Osteocyte (in vitro differentiated cells): ENCODE results near the gene APAF1. TPM values are rescaled to one million over a fixed set of nuclear protein-coding genes. Genes with fewer than 3 reads are reported as not detected.
A peak's percentile ranks its signal among the peaks of the same experiment; 100 is the strongest.

Experiments
- DNase-seq: peaks from one replicate; pipeline ENCODE4 v3.0.0; 2021; ENCODE audit warnings: mixed read lengths; ENCODE audit not compliant: unreplicated experiment; ENCODE audit errors: extremely low spot score
- H3K27ac Mint-ChIP-seq: one replicate; pipeline ENCODE4 v1.8.0; 2021; ENCODE audit warnings: mild to moderate bottlenecking, mixed read lengths; ENCODE audit not compliant: unreplicated experiment
- H3K27me3 Mint-ChIP-seq: one replicate; pipeline ENCODE4 v1.8.0; 2021; ENCODE audit warnings: mixed read lengths; ENCODE audit not compliant: unreplicated experiment
- H3K36me3 Mint-ChIP-seq: one replicate; pipeline ENCODE4 v1.8.0; 2021; ENCODE audit warnings: mixed read lengths; ENCODE audit not compliant: unreplicated experiment
- H3K4me1 Mint-ChIP-seq: one replicate; pipeline ENCODE4 v1.8.0; 2021; ENCODE audit warnings: mixed read lengths; ENCODE audit not compliant: unreplicated experiment
- H3K4me3 Mint-ChIP-seq: one replicate; pipeline ENCODE4 v1.8.0; 2021; ENCODE audit warnings: mild to moderate bottlenecking, moderate library complexity, mixed read lengths; ENCODE audit not compliant: unreplicated experiment
- H3K9me3 Mint-ChIP-seq: one replicate; pipeline ENCODE4 v1.8.0; 2021; ENCODE audit warnings: mixed read lengths; ENCODE audit not compliant: unreplicated experiment
- total RNA-seq: library from RNA; stranded (reverse); gene quantifications from 2 replicates; pipeline ENCODE4 v1.2.1, GENCODE V29; 2021
- TF ChIP-seq, protein P1 (sequence below): fragments of 200-600 bp; sonication (generic); IDR thresholded peaks from 2 replicates; pipeline ENCODE4 v1.5.0; 2021; ENCODE audit warnings: antibody characterized with exemption, mild to moderate bottlenecking, moderate library complexity

Gene APAF1
- total RNA-seq, 1 donor from 2014 or later = 14.4 TPM

DNA sequence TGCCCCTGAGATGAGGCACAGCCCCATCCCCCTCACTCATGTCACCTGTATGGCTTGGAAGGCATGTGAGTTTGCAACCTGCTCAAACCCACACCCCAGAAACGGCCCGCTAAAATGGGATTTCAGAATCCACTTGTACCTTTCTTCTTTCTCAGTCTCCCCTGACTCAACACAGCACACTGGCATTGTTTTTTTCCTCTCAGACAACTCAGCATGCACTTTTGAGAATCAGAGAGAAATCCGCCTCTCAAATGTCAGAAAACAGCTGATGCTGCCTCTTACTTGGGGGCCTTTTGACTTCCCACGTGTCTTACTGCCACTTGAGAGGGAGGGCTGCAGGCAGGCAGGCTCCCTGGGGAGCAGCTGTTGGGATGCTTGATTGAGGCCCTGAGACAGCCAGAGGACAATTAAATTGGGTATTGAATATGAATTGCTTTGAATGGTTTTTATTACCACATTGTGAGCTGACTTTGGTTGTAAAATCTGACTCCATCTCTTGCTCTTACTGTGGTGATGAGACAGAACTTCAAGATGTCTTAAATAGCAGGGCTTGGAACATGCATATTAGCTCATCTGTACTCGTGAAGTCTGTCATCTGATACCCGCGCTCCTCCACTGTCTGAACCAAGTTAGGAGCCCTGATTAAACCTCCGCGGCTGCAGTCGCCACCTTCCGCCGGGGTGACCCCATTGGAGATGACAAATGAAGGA lies 96.6 kb downstream of the APAF1 start:
- peaks cover 15% of the 10 kb centered on the region for H3K4me1 Mint-ChIP-seq
- peak; percentile 73 for DNase-seq
- no peak overlapping the region for H3K4me3 Mint-ChIP-seq
- TF ChIP-seq, protein P1, sequence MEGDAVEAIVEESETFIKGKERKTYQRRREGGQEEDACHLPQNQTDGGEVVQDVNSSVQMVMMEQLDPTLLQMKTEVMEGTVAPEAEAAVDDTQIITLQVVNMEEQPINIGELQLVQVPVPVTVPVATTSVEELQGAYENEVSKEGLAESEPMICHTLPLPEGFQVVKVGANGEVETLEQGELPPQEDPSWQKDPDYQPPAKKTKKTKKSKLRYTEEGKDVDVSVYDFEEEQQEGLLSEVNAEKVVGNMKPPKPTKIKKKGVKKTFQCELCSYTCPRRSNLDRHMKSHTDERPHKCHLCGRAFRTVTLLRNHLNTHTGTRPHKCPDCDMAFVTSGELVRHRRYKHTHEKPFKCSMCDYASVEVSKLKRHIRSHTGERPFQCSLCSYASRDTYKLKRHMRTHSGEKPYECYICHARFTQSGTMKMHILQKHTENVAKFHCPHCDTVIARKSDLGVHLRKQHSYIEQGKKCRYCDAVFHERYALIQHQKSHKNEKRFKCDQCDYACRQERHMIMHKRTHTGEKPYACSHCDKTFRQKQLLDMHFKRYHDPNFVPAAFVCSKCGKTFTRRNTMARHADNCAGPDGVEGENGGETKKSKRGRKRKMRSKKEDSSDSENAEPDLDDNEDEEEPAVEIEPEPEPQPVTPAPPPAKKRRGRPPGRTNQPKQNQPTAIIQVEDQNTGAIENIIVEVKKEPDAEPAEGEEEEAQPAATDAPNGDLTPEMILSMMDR = no peak
- H3K9me3 Mint-ChIP-seq = no peaks in the 10 kb centered on the region
- no peaks in the 10 kb centered on the region for H3K36me3 Mint-ChIP-seq
- no peak overlapping the region for H3K27ac Mint-ChIP-seq
- peaks cover 4% of the 10 kb centered on the region for H3K27me3 Mint-ChIP-seq

DNA sequence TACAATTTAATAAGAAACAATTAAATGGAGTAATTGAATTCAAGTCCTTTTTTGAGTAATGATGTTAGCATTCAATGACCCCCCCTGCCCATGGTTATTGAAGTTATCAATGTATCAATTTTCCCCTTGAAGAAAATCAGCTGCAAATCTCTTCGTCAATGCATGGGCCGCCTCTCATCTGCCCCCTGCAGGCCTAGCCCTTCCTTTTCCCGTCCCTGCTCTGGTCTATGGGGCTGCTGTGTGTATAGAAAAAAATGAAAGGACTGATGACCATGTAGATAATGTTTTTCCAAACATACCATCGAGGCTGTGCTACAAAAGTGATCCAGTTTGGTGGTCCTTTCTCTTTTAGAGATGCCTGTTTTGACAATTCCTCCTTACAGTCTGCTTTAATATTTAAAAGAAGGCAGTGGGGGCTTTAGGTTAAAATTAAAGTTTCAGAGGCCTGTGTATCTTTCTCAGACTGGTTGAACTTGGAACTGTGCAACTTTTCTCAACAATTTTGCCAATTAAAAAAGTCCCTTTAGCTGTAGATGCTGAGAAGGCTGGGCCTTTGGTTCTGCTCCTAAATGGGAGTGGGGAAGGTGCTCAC lies 98.4 kb downstream of the APAF1 start:
- Mint-ChIP-seq H3K4me1 (peaks cover 8% of the 10 kb centered on the region), H3K36me3 (no peaks in the 10 kb centered on the region), H3K27me3 (peaks cover 7% of the 10 kb centered on the region), H3K27ac (no peak overlapping the region), H3K4me3 (no peak overlapping the region), H3K9me3 (no peaks in the 10 kb centered on the region)
- TF ChIP-seq, protein P1 = peak; percentile 60
- no peak for DNase-seq

DNA sequence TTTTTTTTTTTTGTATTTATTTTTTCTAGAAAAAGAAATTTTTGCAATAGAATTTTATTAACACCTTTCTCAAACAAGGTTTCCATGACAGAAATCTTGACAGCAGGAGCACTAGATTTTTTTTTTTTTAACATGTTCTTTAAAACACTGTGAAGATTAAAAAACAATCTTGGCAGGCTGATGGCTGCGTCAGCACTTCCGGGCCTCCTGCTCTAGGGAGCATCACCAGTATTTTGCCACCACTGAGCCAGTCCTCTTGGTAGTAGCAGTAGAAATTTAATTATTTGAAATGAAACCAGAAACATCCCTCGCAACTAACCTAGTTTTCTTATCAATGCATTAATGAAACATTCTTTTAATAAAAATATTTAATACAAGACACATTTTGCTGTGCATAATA lies 99.6 kb downstream of the APAF1 start:
- no peaks in the 10 kb centered on the region for H3K9me3 Mint-ChIP-seq
- H3K4me3 Mint-ChIP-seq = no peak overlapping the region
- H3K27ac Mint-ChIP-seq = no peak overlapping the region
- TF ChIP-seq, protein P1 = no peak
- H3K36me3 Mint-ChIP-seq = no peaks in the 10 kb centered on the region
- H3K27me3 Mint-ChIP-seq = peaks cover 7% of the 10 kb centered on the region
- H3K4me1 Mint-ChIP-seq = peaks cover 8% of the 10 kb centered on the region
- DNase-seq = no peak

DNA sequence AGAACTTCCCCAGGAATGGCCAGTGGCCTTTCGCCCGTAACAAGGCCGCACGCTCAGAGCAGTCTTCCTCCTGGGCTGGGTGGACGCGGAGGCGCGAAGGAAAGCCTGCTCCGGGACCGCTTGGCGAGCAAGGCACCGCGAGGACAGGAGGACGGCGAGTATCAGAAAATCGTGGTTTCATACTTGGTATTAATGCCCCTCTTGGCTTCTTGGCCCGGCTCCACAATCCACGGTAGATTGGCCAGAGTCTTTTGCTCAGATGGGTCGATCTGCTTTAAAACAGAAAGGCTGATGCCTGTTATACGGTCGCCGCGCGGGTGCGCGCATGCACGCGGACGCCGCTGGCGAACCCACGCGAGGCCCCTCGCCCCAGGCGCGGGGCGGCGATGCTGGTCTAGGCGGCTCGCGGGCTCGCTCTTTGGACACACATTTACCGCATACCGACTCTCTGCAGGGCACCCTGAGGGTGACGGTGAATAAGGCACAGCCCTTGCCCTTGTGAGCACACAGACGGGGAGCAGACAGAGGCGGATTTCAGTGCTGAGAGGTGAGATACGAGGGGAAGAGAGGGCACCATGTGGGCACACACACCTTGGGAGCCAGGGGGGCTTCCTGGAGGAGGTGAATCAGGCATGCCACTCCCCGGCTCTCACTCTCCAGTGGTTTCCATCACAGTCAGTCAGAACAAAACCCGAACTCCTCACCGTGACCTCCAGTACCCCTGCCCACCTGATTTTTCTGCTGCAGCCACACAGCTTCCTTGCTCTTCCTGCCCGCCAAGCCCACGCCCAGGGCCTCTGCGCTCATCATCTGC lies 100.7 kb downstream of the APAF1 start:
- Mint-ChIP-seq H3K27ac (no peak overlapping the region), H3K27me3 (peaks cover 7% of the 10 kb centered on the region), H3K4me1 (peaks cover 8% of the 10 kb centered on the region), H3K4me3 (peak overlapping the region; percentile 53), H3K9me3 (no peaks in the 10 kb centered on the region), H3K36me3 (no peaks in the 10 kb centered on the region)
- TF ChIP-seq, protein P1 = no peak
- DNase-seq = peak; percentile 78

DNA sequence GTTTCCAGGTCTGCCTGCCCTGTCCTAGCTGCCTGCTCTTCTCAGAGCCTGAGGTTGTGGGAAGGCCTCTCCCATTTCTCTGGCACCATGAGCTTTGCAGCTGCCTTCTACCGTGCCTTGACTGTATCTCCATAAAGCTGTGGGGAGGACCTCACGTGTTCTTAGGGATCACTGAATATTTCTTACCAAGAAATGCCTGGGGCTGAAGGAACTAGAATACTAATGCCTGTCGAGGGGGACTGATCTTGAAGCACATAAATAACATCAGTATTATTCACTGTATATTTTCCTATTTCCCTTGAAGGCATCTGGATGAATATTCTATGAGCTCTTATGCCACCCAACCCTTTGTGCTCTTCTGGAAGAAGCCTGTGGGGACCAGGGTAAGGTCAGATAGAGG lies 103.4 kb downstream of the APAF1 start:
- TF ChIP-seq, protein P1 = no peak
- H3K36me3 Mint-ChIP-seq = no peaks in the 10 kb centered on the region
- peaks cover 4% of the 10 kb centered on the region for H3K27me3 Mint-ChIP-seq
- peaks cover 9% of the 10 kb centered on the region for H3K4me1 Mint-ChIP-seq
- no peak for DNase-seq
- no peak overlapping the region for H3K27ac Mint-ChIP-seq
- H3K4me3 Mint-ChIP-seq = no peak overlapping the region
- H3K9me3 Mint-ChIP-seq = no peaks in the 10 kb centered on the region
